Activated CD4-positive, alpha-beta T cell treated with anti-CD3 and anti-CD28 coated beads, Interleukin-2, amount 10 ng/mL, durations not matched to agents 7 days and 5 days (primary cell): Measurements from ENCODE around the gene NPPC. TPM values are rescaled to one million over a fixed set of nuclear protein-coding genes. Genes with fewer than 3 reads are reported as not detected.
"Not testable (repeated sequence)": the region's sequence is repeated elsewhere in the genome, so short reads cannot be mapped to it uniquely, and the experiment has no call there.

Experiments
- CTCF ChIA-PET: fragments of 350-600 bp; sonication (Branson Sonifier 250); formaldehyde crosslinking; loops from one replicate; lab custom pipeline; 2021; ENCODE audit warnings: antibody characterized with exemption; lab: Charles Lee
- POLR2A ChIA-PET: fragments of 350-600 bp; sonication (Branson Sonifier 250); formaldehyde crosslinking; loops from one replicate; lab custom pipeline; 2021; ENCODE audit warnings: antibody characterized with exemption; lab: Charles Lee
- DNase-seq: peaks from one replicate; pipeline ENCODE4 v3.0.0-alpha.2; 2020
- H3K27ac Mint-ChIP-seq: one replicate; pipeline ENCODE4 v1.8.0; 2021; ENCODE audit warnings: mild to moderate bottlenecking, moderate library complexity, mixed read lengths
- H3K27me3 Mint-ChIP-seq: one replicate; pipeline ENCODE4 v1.8.0; 2021; ENCODE audit warnings: mixed read lengths
- H3K36me3 Mint-ChIP-seq: one replicate; pipeline ENCODE4 v1.8.0; 2021; ENCODE audit warnings: low read depth, mixed read lengths
- H3K4me1 Mint-ChIP-seq: one replicate; pipeline ENCODE4 v1.8.0; 2021; ENCODE audit warnings: mixed read lengths
- H3K4me3 Mint-ChIP-seq: one replicate; pipeline ENCODE4 v1.8.0; 2021; ENCODE audit warnings: mild to moderate bottlenecking, moderate library complexity, mixed read lengths
- H3K9me3 Mint-ChIP-seq: one replicate; pipeline ENCODE4 v1.8.0; 2021; ENCODE audit warnings: mixed read lengths
- total RNA-seq, 2 experiments: library from RNA; stranded (reverse); gene quantifications; one replicate each; pipeline ENCODE4 v1.2.3, GENCODE V29; 2021

The NPPC gene
- total RNA-seq, 2 experiments from 2014 or later: not detected

DNA sequence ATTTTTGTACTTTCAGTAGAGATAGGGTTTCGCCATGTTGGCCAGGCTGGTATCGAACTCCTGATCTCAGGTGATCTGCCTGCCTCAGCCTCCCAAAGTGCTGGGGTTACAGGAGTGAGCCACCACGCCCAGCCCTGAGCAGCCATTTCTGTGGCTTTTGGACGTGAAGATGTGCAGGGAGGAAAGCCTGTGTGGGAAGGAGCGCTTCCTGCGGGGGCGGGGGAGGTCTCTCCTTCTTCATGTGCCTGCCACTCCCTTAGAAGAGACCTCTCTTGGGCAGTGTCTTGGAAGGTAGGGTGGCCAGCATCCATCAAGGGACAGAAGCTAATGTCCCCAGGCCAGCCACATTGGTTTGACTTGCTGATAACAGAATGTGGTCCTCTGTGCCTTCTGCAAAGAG is 16.0 kb downstream of the NPPC start:
- H3K36me3 Mint-ChIP-seq: not testable (repeated sequence)
- CTCF ChIA-PET: interaction anchor here (0.7 to 1.3 kb wide), 2 partner anchors 9 to 171 kb away, joined by 3 to 5 read pairs; no protein-coding TSS in a partner anchor

DNA sequence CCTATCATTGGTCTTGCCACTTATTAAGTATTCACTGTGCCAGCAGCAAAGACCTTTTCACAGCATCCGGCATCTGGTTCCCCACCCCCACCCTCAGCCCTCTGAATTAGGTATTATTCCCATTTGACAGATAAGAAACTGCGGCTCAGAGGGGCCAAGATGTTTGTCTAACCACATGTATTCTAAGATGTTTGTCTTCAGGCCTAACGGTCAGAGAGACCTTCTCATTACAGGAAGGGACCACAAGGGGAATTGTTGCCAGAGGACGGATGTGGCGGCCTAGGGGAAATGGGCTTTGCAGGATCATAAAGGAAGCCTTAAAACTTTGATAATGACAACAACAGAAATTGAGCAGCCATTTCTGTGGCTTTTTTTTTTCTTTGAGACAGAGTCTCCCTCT is 16.6 kb downstream of the NPPC start:
- Mint-ChIP-seq H3K36me3 (no peaks in the 10 kb centered on the region), H3K9me3 (no peaks in the 10 kb centered on the region), H3K4me3 (no peak overlapping the region), H3K27me3 (no peaks in the 10 kb centered on the region), H3K27ac (peak overlapping the region; percentile 9), H3K4me1 (peaks cover 20% of the 10 kb centered on the region)
- no peak for DNase-seq
- ChIA-PET CTCF (interaction anchor here (0.6 kb wide), 1 partner anchor 177 kb away, joined by 4 read pairs; no protein-coding TSS in a partner anchor), POLR2A (interaction anchor here (1.0 kb wide), 1 partner anchor 64 kb away, joined by 4 read pairs; no protein-coding TSS in a partner anchor)

More for the DNA sequence above, 16.0 kb downstream of the NPPC start:
- H3K9me3 Mint-ChIP-seq, DNase-seq, H3K4me3 Mint-ChIP-seq, H3K27me3 Mint-ChIP-seq: not testable (repeated sequence)
- POLR2A ChIA-PET: interaction anchor here (1.0 kb wide), 1 partner anchor 63 kb away, joined by 4 read pairs; no protein-coding TSS in a partner anchor
- peak overlapping the region; percentile 15 for H3K27ac Mint-ChIP-seq
- peaks cover 20% of the 10 kb centered on the region for H3K4me1 Mint-ChIP-seq

DNA sequence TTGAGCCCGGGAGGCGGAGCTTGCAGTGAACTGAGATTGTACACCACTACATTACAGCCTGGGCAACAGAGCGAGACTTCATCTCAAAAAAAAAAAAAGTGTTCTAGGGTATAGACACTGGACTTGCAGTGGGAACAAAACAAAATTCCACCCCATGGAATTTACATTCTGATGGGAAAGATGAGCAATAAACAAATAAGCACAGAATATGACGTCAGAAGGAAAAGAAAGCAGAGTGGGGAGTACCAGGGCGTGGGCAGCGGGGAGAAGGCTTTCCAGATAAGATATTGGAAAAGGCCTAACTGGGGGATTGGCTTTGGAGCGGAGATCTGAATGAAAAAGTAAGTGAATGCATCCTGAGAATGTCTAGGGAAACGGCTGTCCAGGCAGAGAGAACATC is 17.6 kb downstream of the NPPC start:
- no peak overlapping the region for H3K27ac Mint-ChIP-seq
- no peak for DNase-seq
- no peaks in the 10 kb centered on the region for H3K27me3 Mint-ChIP-seq
- H3K4me3 Mint-ChIP-seq: no peak overlapping the region
- POLR2A ChIA-PET: no interaction called here
- H3K4me1 Mint-ChIP-seq: peaks cover 20% of the 10 kb centered on the region
- CTCF ChIA-PET: interaction anchor here (1.4 kb wide), 1 partner anchor 16 kb away, joined by 5 read pairs; no protein-coding TSS in a partner anchor
- H3K9me3 Mint-ChIP-seq: no peaks in the 10 kb centered on the region
- no peaks in the 10 kb centered on the region for H3K36me3 Mint-ChIP-seq

DNA sequence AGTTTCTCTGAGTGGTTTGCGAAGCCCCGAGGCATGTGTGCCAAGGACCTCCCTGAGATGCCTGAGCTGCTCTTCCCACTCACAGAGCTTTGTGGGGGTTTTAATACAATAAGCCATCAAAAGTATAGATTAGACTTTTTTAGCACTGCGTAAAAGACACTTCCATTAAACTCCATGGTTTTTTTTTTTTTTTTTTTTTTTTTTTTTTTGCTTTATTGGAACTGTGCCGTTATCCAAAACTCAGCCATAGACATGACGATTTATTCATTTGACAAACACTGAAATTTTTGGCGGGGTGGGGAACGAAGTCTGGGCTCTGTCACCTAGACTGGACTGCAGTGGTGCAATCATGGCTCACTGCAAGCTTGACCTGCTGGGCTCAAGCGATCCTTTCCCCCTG is 18.4 kb downstream of the NPPC start:
- Mint-ChIP-seq H3K4me3 (no peak overlapping the region), H3K27me3 (no peaks in the 10 kb centered on the region), H3K27ac (no peak overlapping the region), H3K9me3 (no peaks in the 10 kb centered on the region), H3K36me3 (no peaks in the 10 kb centered on the region), H3K4me1 (peaks cover 20% of the 10 kb centered on the region)
- DNase-seq: no peak
- ChIA-PET POLR2A (interaction anchor here (0.6 kb wide), 1 partner anchor 159 kb away, joined by 3 read pairs; no protein-coding TSS in a partner anchor), CTCF (interaction anchor here (0.6 to 1.4 kb wide), 2 partner anchors 16 to 1582 kb away, joined by 4 to 5 read pairs; no protein-coding TSS in a partner anchor)

DNA sequence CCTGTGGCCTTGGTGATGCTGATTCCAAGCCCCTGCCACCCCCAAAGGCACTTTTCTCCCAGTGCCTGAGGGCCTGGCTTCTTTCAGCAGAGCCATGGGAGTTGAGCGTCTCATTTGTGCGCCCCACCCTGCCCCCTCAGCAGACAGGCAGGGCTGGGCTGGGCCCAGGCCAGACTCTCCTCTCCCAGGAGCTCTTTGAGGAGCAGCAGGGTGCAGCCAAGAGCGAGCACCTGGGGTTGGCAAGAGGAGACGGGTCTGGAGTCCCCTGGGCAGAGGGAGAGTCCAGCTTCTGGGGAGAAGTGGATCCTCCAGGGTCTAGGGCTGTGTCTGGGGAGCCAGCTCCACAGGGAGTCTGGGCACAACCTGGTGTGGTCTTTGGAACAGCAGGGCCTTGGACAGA is 21.2 kb downstream of the NPPC start:
- DNase-seq: no peak
- CTCF ChIA-PET: interaction anchor here (1.2 to 2.5 kb wide), 2 partner anchors 16 to 421 kb away, joined by 3 to 9 read pairs; no protein-coding TSS in a partner anchor

DNA sequence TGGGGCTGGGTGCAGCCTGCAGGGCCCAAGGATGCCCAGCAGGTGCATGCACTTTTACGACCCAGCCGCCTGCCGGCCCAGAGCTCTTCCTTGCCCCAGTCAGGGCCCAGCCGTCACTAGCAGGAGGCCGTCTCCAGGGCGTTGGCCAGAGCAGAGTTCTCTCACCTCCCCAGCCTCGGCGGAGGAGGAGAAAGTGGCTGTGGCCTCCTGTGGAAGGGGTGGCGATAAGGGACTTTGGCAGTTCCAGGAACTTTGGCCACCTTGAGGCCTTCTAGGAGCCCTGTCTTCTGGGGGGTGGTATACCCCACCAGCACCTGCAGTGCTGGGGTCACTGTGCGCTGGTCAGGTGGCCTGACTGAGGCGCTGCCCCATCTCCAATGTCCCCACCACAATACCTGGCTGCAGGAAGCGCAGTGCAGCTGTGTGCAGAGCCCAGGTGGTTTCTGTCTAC is 22.0 kb downstream of the NPPC start:
- H3K4me1 Mint-ChIP-seq: peaks cover 5% of the 10 kb centered on the region
- H3K4me3 Mint-ChIP-seq: no peak overlapping the region
- no peaks in the 10 kb centered on the region for H3K27me3 Mint-ChIP-seq
- ChIA-PET POLR2A (no interaction called here), CTCF (interaction anchor here (0.8 kb wide), 1 partner anchor 12 kb away, joined by 3 read pairs; no protein-coding TSS in a partner anchor)
- no peak overlapping the region for H3K27ac Mint-ChIP-seq
- DNase-seq: no peak
- H3K9me3 Mint-ChIP-seq: no peaks in the 10 kb centered on the region
- no peaks in the 10 kb centered on the region for H3K36me3 Mint-ChIP-seq

More for the DNA sequence above, 21.2 kb downstream of the NPPC start:
- Mint-ChIP-seq H3K4me3 (no peak overlapping the region), H3K9me3 (no peaks in the 10 kb centered on the region), H3K4me1 (peaks cover 13% of the 10 kb centered on the region), H3K27ac (no peak overlapping the region), H3K27me3 (no peaks in the 10 kb centered on the region), H3K36me3 (no peaks in the 10 kb centered on the region)
- POLR2A ChIA-PET: no interaction called here

DNA sequence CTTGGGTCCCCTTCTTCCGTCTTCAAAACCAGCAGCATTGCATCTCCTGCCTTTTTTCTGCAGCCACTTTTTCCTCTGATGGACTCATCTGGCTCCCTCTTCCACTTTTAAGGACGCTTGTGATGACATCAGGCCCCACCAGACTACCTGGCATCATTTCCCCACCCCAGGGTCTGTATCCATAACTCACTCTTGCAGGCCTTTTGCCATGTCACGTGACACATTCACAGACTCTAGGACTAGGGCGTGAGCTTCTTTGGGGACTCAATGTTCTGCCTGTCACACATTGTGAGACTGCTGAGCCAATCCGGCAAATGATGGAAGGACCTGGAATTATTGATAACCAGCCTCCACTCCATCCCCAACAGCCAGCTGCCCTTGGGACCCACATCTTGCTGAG is 23.6 kb downstream of the NPPC start:
- Mint-ChIP-seq H3K27me3 (peaks cover 7% of the 10 kb centered on the region), H3K36me3 (no peaks in the 10 kb centered on the region), H3K27ac (no peak overlapping the region), H3K4me3 (no peak overlapping the region), H3K9me3 (no peaks in the 10 kb centered on the region), H3K4me1 (no peaks in the 10 kb centered on the region)
- DNase-seq: no peak
- ChIA-PET POLR2A (no interaction called here), CTCF (interaction anchor here (0.6 to 0.8 kb wide), 2 partner anchors 439 to 489 kb away, joined by 3 to 4 read pairs; no protein-coding TSS in a partner anchor)

DNA sequence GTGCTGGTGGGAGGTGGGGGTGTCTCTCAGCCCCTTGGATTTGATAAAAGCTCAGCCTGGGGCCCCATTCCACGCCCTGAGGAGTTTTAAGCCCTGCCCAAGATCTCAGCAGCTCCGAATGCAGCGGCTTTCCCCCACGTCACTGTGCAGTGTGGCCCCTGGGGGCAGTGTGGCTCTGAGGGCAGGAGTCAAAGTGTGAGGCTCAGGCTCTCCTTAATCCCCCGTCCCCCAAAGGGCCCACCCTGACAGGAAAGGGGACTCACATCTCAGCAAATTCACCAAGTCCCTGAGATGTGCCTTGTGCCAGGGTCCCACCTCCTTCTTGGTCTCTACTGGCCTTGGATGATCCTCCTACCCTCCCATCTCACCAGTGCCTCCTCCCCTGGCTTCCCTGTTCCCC is 25.2 kb downstream of the NPPC start:
- Mint-ChIP-seq H3K4me1 (no peaks in the 10 kb centered on the region), H3K4me3 (no peak overlapping the region), H3K27me3 (peaks cover 7% of the 10 kb centered on the region), H3K9me3 (no peaks in the 10 kb centered on the region), H3K36me3 (no peaks in the 10 kb centered on the region), H3K27ac (no peak overlapping the region)
- CTCF ChIA-PET: interaction anchor here (0.6 to 1.8 kb wide), 6 partner anchors 10 to 421 kb away, joined by 3 to 6 read pairs (median 4); no protein-coding TSS in a partner anchor
- POLR2A ChIA-PET: no interaction called here
- DNase-seq: no peak

DNA sequence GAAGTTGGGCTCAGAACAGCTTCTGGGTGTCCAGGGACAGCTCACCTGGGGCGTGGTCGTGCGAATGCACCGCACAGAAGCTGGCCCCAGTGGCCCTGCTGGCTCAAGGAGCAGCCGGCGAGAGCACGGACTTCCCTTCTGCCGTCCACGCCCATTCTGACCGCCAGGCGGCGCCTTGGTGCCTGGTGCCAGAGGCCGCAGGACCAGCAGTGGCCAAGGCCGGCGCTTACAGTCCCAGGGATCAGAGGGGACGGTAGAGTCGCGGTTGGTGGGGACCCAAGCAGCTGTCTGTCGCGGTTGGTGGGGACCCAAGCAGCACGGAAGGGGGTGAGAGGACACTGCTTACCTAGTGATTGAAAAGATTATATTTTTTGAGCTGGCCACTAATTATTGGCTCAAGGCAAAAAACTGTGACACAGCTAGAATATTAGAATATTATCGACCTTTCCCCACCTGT is 25.7 kb downstream of the NPPC start:
- no peak overlapping the region for H3K27ac Mint-ChIP-seq
- POLR2A ChIA-PET: no interaction called here

DNA sequence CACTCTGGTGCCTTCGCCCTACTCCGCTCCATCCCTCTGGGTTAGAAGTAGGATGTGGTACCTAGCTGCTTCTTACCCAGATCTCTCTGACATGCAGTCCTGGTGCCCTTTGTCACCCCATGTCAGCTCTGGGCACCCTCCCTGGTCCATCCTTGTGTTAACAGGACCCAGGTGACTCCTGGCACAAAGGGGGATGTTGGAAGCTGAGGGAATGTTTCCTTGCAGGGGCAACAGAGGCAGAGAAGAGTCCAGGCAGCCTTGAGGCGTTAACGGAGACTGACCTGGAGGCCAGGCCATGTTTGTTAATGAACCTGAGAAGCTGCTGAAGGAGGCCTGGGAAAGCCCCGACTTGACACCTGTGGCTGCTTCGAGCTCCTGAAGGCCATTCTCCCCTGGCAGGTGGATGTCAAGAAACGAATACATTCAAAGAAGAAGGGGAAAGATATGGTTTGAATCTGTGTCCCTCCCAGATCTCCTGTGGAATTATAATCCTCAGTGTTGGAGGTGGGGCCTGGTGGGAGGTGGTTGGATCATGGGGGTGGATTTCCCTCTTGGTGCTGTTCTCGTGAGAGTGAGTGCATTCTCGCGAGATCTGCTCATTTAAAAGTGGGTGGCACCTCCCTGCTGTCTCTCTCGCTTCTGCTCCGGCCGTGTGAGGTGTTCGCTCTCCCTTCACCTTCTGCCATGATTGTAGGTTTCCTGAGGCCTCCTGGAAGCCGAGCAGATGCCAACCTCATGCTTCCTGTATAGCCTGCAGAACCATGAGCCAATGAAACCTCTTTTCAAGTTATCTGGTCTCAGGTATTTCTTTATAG is 31.4 kb downstream of the NPPC start:
- H3K4me1 Mint-ChIP-seq: no peaks in the 10 kb centered on the region
- CTCF ChIA-PET: no interaction called here
- H3K9me3 Mint-ChIP-seq: no peaks in the 10 kb centered on the region
- no peak overlapping the region for H3K27ac Mint-ChIP-seq
- peaks cover 7% of the 10 kb centered on the region for H3K27me3 Mint-ChIP-seq
- POLR2A ChIA-PET: no interaction called here
- H3K4me3 Mint-ChIP-seq: no peak overlapping the region
- no peak for DNase-seq
- H3K36me3 Mint-ChIP-seq: no peaks in the 10 kb centered on the region

More for the DNA sequence above, 25.7 kb downstream of the NPPC start:
- peaks cover 7% of the 10 kb centered on the region for H3K27me3 Mint-ChIP-seq
- CTCF ChIA-PET: interaction anchor here (0.6 to 1.8 kb wide), 6 partner anchors 10 to 422 kb away, joined by 3 to 6 read pairs (median 4); no protein-coding TSS in a partner anchor
- peak; percentile 57 for DNase-seq
- no peaks in the 10 kb centered on the region for H3K4me1 Mint-ChIP-seq
- no peaks in the 10 kb centered on the region for H3K9me3 Mint-ChIP-seq
- no peak overlapping the region for H3K4me3 Mint-ChIP-seq
- H3K36me3 Mint-ChIP-seq: no peaks in the 10 kb centered on the region

DNA sequence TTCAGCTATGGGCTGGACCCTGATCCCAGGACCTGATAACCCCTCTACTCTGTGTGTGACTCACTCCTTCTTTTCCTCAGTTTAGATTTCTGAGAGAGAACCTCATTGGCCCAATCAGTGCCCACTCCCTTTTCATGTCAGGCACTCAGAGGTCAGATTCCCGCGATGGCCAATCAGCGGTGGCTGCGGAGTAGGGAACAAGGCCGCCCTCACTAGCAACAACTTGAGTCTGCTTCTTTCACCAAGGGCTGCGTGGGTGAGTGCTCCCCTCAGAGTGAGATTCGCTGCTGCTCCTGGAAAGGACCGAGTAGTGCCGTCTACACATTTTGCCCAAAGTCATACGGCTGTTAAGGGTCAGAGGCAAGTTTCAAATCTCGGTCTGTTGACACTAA is 34.7 kb downstream of the NPPC start:
- H3K4me1 Mint-ChIP-seq: no peaks in the 10 kb centered on the region
- H3K27ac Mint-ChIP-seq: no peak overlapping the region
- POLR2A ChIA-PET: no interaction called here
- CTCF ChIA-PET: interaction anchor here (1.4 kb wide), 1 partner anchor 17 kb away, joined by 3 read pairs; no protein-coding TSS in a partner anchor
- H3K36me3 Mint-ChIP-seq: no peaks in the 10 kb centered on the region
- H3K4me3 Mint-ChIP-seq: no peak overlapping the region
- peaks cover 1% of the 10 kb centered on the region for H3K9me3 Mint-ChIP-seq
- H3K27me3 Mint-ChIP-seq: peaks cover 2% of the 10 kb centered on the region
- DNase-seq: no peak

DNA sequence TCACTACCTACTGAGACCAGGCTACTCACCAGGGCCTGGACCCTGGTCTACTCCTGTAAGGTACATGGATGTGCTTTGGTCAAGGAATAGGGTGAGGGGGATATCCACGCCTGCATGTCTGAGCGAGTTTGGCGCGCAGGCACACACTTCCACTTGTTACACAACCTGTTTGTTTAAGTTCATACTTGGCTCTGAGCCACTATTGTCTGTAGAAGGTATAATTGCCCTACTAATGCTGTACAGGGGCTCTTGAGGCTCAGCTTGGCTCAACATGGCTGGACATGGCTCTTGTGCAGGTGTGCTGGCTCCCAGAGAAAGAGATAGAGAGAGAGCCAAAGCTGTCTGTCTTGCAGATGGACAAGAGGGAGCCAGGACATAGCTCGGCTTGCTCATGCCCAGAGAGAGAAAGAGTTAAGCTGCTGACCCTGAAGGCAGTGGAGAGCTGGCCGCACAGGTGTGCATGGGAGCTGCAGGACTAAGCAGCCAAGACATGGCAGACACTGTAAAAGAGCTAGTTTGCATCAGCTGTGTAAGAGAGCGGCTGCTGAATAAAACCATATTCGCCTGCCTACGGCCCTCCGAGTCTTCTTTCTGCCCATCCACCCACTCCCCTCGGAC is 35.2 kb downstream of the NPPC start:
- Mint-ChIP-seq H3K27me3 (peaks cover 5% of the 10 kb centered on the region), H3K4me3 (no peak overlapping the region), H3K36me3 (no peaks in the 10 kb centered on the region), H3K4me1 (no peaks in the 10 kb centered on the region), H3K9me3 (peaks cover 6% of the 10 kb centered on the region), H3K27ac (no peak overlapping the region)
- DNase-seq: no peak
- CTCF ChIA-PET: interaction anchor here (1.4 kb wide), 1 partner anchor 16 kb away, joined by 3 read pairs; no protein-coding TSS in a partner anchor
- POLR2A ChIA-PET: no interaction called here
